Choroid plexus epithelial cell (primary cell): ENCODE results near the gene GFM1.

Experiments used
- DNase-seq: peaks from one replicate; pipeline ENCODE4 v3.0.0-alpha.2; 2010; ENCODE audit warnings: low read depth
- H3K4me3 ChIP-seq: 2 replicates; pipeline ENCODE4 v1.5.1; 2011; ENCODE audit warnings: low read depth, mild to moderate bottlenecking, control low read depth, low read length, moderate library complexity
- CTCF ChIP-seq: conservative IDR thresholded peaks from 2 replicates; pipeline ENCODE4 v1.5.1; 2011; ENCODE audit warnings: low read depth, mild to moderate bottlenecking, control low read depth, inconsistent platforms, low read length, moderate library complexity

GFM1 gene

GRCh38 chr3:158739661-158740060 is 95.3 kb downstream of the GFM1 start:
- DNase-seq = no peak
- H3K4me3 ChIP-seq = no peak overlapping the region
- no peak for TF ChIP-seq CTCF
